Measurements from ENCODE around the gene SPRN. TPM values are rescaled to one million over a fixed set of nuclear protein-coding genes. Genes with fewer than 3 reads are reported as not detected.
A peak's percentile ranks its signal among the peaks of the same experiment; 100 is the strongest.
"Not testable (repeated sequence)": the region's sequence is repeated elsewhere in the genome, so short reads cannot be mapped to it uniquely, and the experiment has no call there.

The SPRN gene
- total RNA-seq, 2 experiments from 2014 or later: not detected

DNA sequence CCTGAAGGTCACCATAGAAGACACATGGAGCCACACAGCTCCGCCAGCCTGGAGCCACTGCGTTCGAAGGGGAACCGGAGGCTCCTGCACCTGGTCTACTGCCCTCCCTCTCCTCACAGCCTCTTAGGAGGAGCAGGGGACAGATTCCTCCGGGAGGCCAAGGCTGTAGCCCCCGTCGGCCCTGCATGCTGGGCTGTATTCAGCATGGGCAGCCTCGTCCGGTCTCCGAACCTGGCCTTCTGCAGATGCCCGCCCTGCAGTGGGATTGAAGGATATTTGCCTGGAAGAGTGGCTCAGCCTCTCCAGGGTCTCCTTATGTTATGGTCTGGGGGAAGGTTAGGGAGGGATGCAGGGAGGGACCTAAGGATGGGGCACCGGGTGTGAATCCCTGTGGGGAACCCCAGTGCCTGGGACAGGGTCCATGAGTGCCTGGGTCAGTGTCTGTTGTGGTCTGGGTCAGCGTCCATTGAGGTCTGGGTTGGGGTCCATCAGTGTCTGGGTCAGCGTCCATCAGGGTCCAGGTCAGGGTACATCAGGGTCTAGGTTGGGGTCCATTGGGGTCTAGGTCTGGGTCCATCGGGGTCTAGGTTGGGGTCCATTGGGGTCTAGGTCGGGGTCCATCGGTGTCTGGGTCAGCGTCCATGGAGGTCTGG is 16.3 kb upstream of the SPRN start:
- Mint-ChIP-seq H3K4me1 (ENCODE audit: low read depth) (peaks cover 18% of the 10 kb centered on the region), H3K36me3 (ENCODE audit: low read depth) (peaks cover 2% of the 10 kb centered on the region), H3K9me3 (peaks cover 5% of the 10 kb centered on the region), H3K4me3 (no peak overlapping the region), H3K27ac (no peak overlapping the region), H3K27me3 (peaks cover 8% of the 10 kb centered on the region)
- DNase-seq (no peak), ATAC-seq (no peak)
- intact Hi-C loops (cut with micrococcal nuclease): no loop called here
- no peak for TF ChIP-seq CTCF (IDR thresholded peaks at IDR 0.05)
- ChIA-PET POLR2A (no interaction called here), CTCF (interaction anchor here (0.8 to 1.6 kb wide), 2 partner anchors 57 to 111 kb away, joined by 3 read pairs; no protein-coding TSS in a partner anchor)

- intact Hi-C loops (cut with micrococcal nuclease): loop anchor here (5.0 kb wide), 2 partner anchors 58 to 133 kb away; no protein-coding TSS in a partner anchor
Measured at GRCh38 chr10:133439517-133440461, 15.4 kb upstream of the SPRN start.

DNA sequence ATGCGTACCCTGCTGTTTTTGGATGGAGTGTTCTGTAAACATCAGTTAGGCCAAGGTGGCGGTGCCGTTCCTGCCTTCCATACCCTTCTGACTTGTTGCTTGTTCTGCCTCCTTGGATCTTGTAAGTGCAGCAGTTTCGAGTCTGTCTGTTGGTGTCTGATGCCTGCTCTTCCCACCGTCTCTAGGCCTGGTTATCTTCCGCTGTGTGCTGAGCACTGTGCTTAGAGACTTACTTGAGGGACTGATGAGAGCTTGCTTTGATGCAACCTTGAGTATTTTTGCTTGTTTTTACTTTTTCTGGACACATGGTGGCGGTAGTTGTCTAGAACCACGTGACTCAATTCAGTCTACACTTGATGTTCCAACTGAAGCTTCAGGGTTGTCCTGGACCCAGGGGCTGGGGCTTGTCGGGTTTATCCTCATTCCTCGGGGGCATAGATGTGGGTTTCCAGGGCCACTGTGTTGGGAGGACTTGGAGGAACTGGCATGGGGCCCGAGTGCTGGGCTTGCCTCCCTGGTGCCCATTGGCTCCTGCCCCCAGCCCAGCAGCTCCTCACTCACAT is 14.4 kb upstream of the SPRN start:
- H3K4me1 Mint-ChIP-seq (ENCODE audit: low read depth): peaks cover 18% of the 10 kb centered on the region
- no peaks in the 10 kb centered on the region for H3K9me3 Mint-ChIP-seq
- no peak overlapping the region for H3K4me3 Mint-ChIP-seq
- DNase-seq: peak; percentile 41
- H3K27ac Mint-ChIP-seq: no peak overlapping the region
- H3K36me3 Mint-ChIP-seq (ENCODE audit: low read depth): no peaks in the 10 kb centered on the region
- POLR2A ChIA-PET: interaction anchor here (1.3 kb wide), 1 partner anchor 51 kb away, joined by 3 read pairs; no protein-coding TSS in a partner anchor
- intact Hi-C loops (cut with micrococcal nuclease): loop anchor here (5.0 kb wide), 2 partner anchors 59 to 134 kb away; no protein-coding TSS in a partner anchor
- CTCF ChIA-PET: interaction anchor here (0.5 to 3.0 kb wide), 27 partner anchors 8 to 178 kb away, joined by 3 to 29 read pairs (median 5); no protein-coding TSS in a partner anchor
- peak; percentile 45 for ATAC-seq
- peak; percentile 57 for TF ChIP-seq CTCF (IDR thresholded peaks at IDR 0.05)
- peaks cover 9% of the 10 kb centered on the region for H3K27me3 Mint-ChIP-seq

More at GRCh38 chr10:133439517-133440461, 15.4 kb upstream of the SPRN start:
- H3K36me3 Mint-ChIP-seq (ENCODE audit: low read depth): no peaks in the 10 kb centered on the region
- POLR2A ChIA-PET: no interaction called here
- DNase-seq (no peak), ATAC-seq (no peak)
- no peak overlapping the region for H3K27ac Mint-ChIP-seq
- TF ChIP-seq CTCF (IDR thresholded peaks at IDR 0.05): no peak
- peaks cover 18% of the 10 kb centered on the region for H3K4me1 Mint-ChIP-seq (ENCODE audit: low read depth)
- H3K27me3 Mint-ChIP-seq: peaks cover 9% of the 10 kb centered on the region
- no peaks in the 10 kb centered on the region for H3K9me3 Mint-ChIP-seq
- no peak overlapping the region for H3K4me3 Mint-ChIP-seq
- CTCF ChIA-PET: interaction anchor here (0.8 to 3.0 kb wide), 19 partner anchors 9 to 177 kb away, joined by 3 to 29 read pairs (median 8); no protein-coding TSS in a partner anchor

- H3K4me1 Mint-ChIP-seq (ENCODE audit: low read depth); H3K9me3 Mint-ChIP-seq; DNase-seq; H3K27ac Mint-ChIP-seq; H3K27me3 Mint-ChIP-seq; CTCF ChIA-PET; ATAC-seq; H3K4me3 Mint-ChIP-seq; POLR2A ChIA-PET; intact Hi-C loops (cut with micrococcal nuclease); H3K36me3 Mint-ChIP-seq (ENCODE audit: low read depth): not testable (repeated sequence)
Measured at GRCh38 chr10:133432789-133433188, 8.4 kb upstream of the SPRN start.

GRCh38 chr10:133431888-133432613 is 7.6 kb upstream of the SPRN start:
- ATAC-seq; H3K27me3 Mint-ChIP-seq; H3K4me3 Mint-ChIP-seq; intact Hi-C loops (cut with micrococcal nuclease); H3K36me3 Mint-ChIP-seq (ENCODE audit: low read depth); H3K27ac Mint-ChIP-seq; H3K9me3 Mint-ChIP-seq; DNase-seq; POLR2A ChIA-PET; H3K4me1 Mint-ChIP-seq (ENCODE audit: low read depth); CTCF ChIA-PET: not testable (repeated sequence)

GRCh38 chr10:133429571-133429970 is 5.1 kb upstream of the SPRN start:
- DNase-seq; ATAC-seq; H3K27ac Mint-ChIP-seq; intact Hi-C loops (cut with micrococcal nuclease); H3K4me3 Mint-ChIP-seq; H3K27me3 Mint-ChIP-seq; H3K36me3 Mint-ChIP-seq (ENCODE audit: low read depth); POLR2A ChIA-PET; H3K4me1 Mint-ChIP-seq (ENCODE audit: low read depth); H3K9me3 Mint-ChIP-seq: not testable (repeated sequence)
- CTCF ChIA-PET: interaction anchor here (1.1 kb wide), 1 partner anchor 8 kb away, joined by 4 read pairs; no protein-coding TSS in a partner anchor

- POLR2A ChIA-PET; ATAC-seq; DNase-seq; H3K27ac Mint-ChIP-seq; H3K36me3 Mint-ChIP-seq (ENCODE audit: low read depth); H3K4me1 Mint-ChIP-seq (ENCODE audit: low read depth); H3K4me3 Mint-ChIP-seq; intact Hi-C loops (cut with micrococcal nuclease); CTCF ChIA-PET; H3K9me3 Mint-ChIP-seq; H3K27me3 Mint-ChIP-seq: not testable (repeated sequence)
Measured at GRCh38 chr10:133424102-133424501, 323 bp downstream of the SPRN start.
